ENCODE results near the gene QRFP.

DNA sequence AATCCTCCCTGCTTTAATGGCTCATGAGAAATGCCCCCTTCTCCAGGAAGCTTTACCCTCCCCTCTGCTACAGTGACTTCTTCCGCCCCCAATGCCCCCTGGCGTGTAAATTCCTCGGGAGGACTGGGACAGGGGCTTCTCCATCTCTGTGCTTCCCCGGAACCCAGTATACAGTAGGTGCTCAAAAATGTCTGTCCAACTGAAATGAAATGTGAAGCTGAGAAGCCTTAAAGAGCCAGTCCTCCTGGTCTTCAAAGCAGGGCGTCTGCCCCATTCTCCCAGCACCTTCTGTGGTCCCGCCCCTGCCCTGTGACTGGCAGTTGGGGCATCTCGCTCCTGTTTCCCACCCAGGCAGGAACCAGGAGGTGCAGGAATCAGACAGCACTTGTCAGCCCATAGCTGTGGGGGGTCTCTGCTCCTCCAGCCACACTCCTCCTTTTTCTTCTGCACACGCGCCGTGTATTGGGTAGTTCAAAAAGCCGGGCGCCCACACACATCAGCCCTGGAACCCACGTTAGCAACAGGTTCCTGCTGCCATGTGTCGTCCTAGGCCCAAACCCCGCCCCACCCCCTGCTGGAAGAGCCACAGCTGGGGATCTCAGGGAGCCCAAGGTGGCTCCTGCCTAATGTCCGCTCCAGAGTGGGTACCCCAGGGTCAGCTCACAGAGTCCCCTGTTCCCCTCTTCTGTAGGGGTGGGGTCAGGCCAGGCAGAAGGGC is 26.4 kb upstream of the QRFP start:
- TF ChIP-seq, protein P1, sequence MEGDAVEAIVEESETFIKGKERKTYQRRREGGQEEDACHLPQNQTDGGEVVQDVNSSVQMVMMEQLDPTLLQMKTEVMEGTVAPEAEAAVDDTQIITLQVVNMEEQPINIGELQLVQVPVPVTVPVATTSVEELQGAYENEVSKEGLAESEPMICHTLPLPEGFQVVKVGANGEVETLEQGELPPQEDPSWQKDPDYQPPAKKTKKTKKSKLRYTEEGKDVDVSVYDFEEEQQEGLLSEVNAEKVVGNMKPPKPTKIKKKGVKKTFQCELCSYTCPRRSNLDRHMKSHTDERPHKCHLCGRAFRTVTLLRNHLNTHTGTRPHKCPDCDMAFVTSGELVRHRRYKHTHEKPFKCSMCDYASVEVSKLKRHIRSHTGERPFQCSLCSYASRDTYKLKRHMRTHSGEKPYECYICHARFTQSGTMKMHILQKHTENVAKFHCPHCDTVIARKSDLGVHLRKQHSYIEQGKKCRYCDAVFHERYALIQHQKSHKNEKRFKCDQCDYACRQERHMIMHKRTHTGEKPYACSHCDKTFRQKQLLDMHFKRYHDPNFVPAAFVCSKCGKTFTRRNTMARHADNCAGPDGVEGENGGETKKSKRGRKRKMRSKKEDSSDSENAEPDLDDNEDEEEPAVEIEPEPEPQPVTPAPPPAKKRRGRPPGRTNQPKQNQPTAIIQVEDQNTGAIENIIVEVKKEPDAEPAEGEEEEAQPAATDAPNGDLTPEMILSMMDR (conservative IDR thresholded peaks at IDR 0.05 in 1 of 2, IDR thresholded peaks at IDR 0.05 in 1 of 2; ENCODE audit: low read depth in 1 of 2, low read length in 2 of 2): no peak
- no peak for TF ChIP-seq EZH2 (IDR thresholded peaks at IDR 0.05; ENCODE audit: low read length, missing control alignments)

All from fibroblast of lung (primary cell).